Fibroblast of lung (primary cell): Measurements from ENCODE around the gene ZNF177.

Experiments
- EZH2 ChIP-seq: IDR thresholded peaks from 2 replicates; pipeline ENCODE4 v1.5.1; 2012; ENCODE audit warnings: low read length, control low read depth, mild to moderate bottlenecking; ENCODE audit errors: missing control alignments
- TF ChIP-seq, protein P1 (sequence below), 2 donors: IDR thresholded peaks in 1 of 2; conservative IDR thresholded peaks in 1 of 2; 1 replicate in 1 of 2; 2 replicates in 1 of 2; pipeline ENCODE4 v1.5.1; 2011 to 2012; ENCODE audit warnings: low read length in 2 of 2, control low read depth in 1 of 2, inconsistent platforms in 1 of 2, low read depth in 1 of 2, mild to moderate bottlenecking in 1 of 2

DNA sequence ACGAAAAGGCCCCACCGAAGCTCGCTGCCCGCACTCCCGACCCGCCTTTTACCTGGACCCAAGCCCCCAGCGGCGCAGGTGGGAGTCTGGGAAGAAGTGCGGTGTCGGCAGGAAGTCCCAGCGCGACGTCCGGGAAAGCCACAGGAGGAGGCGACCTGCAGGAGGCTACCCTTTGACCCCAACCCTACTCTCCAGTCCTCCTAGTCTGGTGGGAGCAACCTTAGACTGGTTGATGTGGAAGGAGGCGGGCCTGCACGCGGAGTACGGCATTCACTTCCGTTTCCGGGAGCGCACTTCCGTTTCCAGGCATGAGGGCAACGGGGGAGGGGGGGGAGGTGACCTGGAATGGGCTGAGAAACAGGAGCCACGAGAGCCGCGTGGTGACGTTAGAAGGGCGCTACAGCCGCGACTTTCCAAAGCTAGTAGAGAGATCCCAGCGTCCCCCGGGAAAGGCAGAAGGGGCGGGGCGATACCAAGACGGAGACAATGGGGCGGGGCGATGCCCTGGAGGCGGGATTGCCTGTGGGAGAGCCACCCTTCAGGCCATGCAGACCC lies 44.1 kb downstream of the ZNF177 start:
- TF ChIP-seq, protein P1, sequence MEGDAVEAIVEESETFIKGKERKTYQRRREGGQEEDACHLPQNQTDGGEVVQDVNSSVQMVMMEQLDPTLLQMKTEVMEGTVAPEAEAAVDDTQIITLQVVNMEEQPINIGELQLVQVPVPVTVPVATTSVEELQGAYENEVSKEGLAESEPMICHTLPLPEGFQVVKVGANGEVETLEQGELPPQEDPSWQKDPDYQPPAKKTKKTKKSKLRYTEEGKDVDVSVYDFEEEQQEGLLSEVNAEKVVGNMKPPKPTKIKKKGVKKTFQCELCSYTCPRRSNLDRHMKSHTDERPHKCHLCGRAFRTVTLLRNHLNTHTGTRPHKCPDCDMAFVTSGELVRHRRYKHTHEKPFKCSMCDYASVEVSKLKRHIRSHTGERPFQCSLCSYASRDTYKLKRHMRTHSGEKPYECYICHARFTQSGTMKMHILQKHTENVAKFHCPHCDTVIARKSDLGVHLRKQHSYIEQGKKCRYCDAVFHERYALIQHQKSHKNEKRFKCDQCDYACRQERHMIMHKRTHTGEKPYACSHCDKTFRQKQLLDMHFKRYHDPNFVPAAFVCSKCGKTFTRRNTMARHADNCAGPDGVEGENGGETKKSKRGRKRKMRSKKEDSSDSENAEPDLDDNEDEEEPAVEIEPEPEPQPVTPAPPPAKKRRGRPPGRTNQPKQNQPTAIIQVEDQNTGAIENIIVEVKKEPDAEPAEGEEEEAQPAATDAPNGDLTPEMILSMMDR (conservative IDR thresholded peaks at IDR 0.05 in 1 of 2, IDR thresholded peaks at IDR 0.05 in 1 of 2; ENCODE audit: low read depth in 1 of 2, low read length in 2 of 2), result no peak
- TF ChIP-seq EZH2, result no peak
